SU-DHL-6 (cell line): Measurements from ENCODE around the gene GRAMD1A.

Source experiments
- H2AFZ ChIP-seq: fragments of 200-600 bp; sonication (generic); 2 replicates; pipeline ENCODE4 v1.6.1; 2014; ENCODE audit warnings: low read depth, mild to moderate bottlenecking, moderate library complexity, mixed read lengths, antibody characterized with exemption, low read length; ENCODE audit not compliant: severe bottlenecking
- H3F3A ChIP-seq: fragments of 200-600 bp; shearing (Covaris generic); 2 replicates; pipeline ENCODE4 v1.6.0; 2016; ENCODE audit warnings: antibody characterized with exemption, mild to moderate bottlenecking; ENCODE audit not compliant: insufficient read depth
- H3K27ac ChIP-seq: fragments of 200-600 bp; sonication (generic); 2 replicates; pipeline ENCODE4 v1.5.1; 2016; ENCODE audit warnings: low read depth, mild to moderate bottlenecking, low read length, moderate library complexity, mixed read lengths
- H3K27me3 ChIP-seq: fragments of 200-600 bp; sonication (generic), shearing (Covaris generic); 2 replicates; pipeline ENCODE4 v1.6.0; 2014; ENCODE audit warnings: mild to moderate bottlenecking, low read length
- H3K36me3 ChIP-seq: fragments of 200-600 bp; sonication (generic); 2 replicates; pipeline ENCODE4 v1.6.1; 2014; ENCODE audit warnings: mild to moderate bottlenecking, low read length, mixed read lengths
- H3K4me2 ChIP-seq: fragments of 300-600, 200-600 bp; shearing (Covaris generic), sonication (generic); 2 replicates; pipeline ENCODE4 v1.6.0; 2014; ENCODE audit warnings: low read length, low read depth, mild to moderate bottlenecking; ENCODE audit not compliant: poor library complexity, severe bottlenecking
- H3K4me3 ChIP-seq: fragments of 200-600 bp; sonication (generic); 2 replicates; pipeline ENCODE4 v1.5.1; 2014; ENCODE audit warnings: antibody characterized with exemption, low read length, mild to moderate bottlenecking, mixed read lengths; ENCODE audit not compliant: insufficient read depth, poor library complexity, severe bottlenecking
- H3K79me2 ChIP-seq: fragments of 200-600 bp; sonication (generic); 2 replicates; pipeline ENCODE4 v1.6.1; 2014; ENCODE audit warnings: mild to moderate bottlenecking, low read length, moderate library complexity; ENCODE audit not compliant: insufficient read depth
- H3K9ac ChIP-seq: fragments of 200-600 bp; sonication (generic); 2 replicates; pipeline ENCODE4 v1.7.0; 2014; ENCODE audit warnings: mild to moderate bottlenecking, low read length
- H3K9me2 ChIP-seq: fragments of 200-600 bp; sonication (generic); replicated peaks from 2 replicates; pipeline ENCODE4 v1.6.1; 2014; ENCODE audit warnings: low read length; ENCODE audit not compliant: insufficient read depth
- H3K9me3 ChIP-seq: fragments of 200-600 bp; sonication (generic); 2 replicates; pipeline ENCODE4 v1.6.1; 2014; ENCODE audit warnings: low read length, mixed read lengths; ENCODE audit not compliant: insufficient read depth
- H4K20me1 ChIP-seq: fragments of 200-600 bp; sonication (generic); 2 replicates; pipeline ENCODE4 v1.6.1; 2014; ENCODE audit warnings: low read depth, mild to moderate bottlenecking, antibody characterized with exemption, low read length, moderate library complexity, mixed read lengths
- EZH2phosphoT487 ChIP-seq: fragments of 200-600 bp; sonication (generic), shearing (Covaris generic); conservative IDR thresholded peaks from 2 replicates; pipeline ENCODE4 v1.6.1; 2018; ENCODE audit warnings: mild to moderate bottlenecking, antibody characterized with exemption, low read length, moderate library complexity, mixed read lengths
- TF ChIP-seq, protein P1 (sequence below): fragments of 200-600 bp; sonication (generic); IDR thresholded peaks from one replicate; pipeline ENCODE4 v1.5.1; 2017; ENCODE audit warnings: antibody characterized with exemption, mild to moderate bottlenecking, low read length, moderate library complexity; ENCODE audit not compliant: insufficient read depth, poor library complexity, severe bottlenecking

Gene GRAMD1A

DNA sequence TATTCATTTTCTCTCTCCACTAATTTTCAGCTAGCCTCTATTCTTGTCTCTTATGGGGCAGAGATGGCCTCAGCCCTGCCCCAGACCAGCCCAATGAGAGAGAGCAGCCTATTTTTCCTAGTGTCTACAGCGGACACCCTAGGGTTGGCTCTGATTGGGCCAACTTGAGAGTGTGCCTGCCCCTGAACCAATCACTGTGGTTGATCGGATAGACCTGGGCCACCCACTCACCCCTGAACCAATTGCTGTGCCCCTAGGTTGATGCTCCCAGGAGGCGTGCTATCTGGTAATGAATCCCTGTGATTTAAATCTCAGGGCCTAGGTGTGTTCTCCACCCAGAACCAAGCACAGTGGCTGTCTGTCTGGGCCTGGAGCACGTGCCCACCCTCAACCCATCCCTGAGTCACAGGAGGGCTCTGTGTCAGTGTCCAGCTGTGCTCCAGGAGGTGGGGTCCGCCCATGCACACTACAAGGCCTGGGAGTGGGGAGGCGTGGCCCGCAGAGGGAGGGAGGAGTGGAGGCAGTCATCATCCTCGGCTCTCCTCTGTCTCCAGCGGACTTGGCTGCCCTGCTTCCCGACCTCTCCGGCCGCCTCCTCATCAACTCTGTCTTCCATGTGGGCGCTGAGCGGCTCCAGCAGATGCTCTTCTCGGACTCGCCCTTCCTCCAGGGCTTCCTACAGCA lies 15.3 kb downstream of the GRAMD1A start:
- no peaks in the 10 kb centered on the region for H4K20me1 ChIP-seq
- TF ChIP-seq EZH2phosphoT487, result no peak
- TF ChIP-seq, protein P1, sequence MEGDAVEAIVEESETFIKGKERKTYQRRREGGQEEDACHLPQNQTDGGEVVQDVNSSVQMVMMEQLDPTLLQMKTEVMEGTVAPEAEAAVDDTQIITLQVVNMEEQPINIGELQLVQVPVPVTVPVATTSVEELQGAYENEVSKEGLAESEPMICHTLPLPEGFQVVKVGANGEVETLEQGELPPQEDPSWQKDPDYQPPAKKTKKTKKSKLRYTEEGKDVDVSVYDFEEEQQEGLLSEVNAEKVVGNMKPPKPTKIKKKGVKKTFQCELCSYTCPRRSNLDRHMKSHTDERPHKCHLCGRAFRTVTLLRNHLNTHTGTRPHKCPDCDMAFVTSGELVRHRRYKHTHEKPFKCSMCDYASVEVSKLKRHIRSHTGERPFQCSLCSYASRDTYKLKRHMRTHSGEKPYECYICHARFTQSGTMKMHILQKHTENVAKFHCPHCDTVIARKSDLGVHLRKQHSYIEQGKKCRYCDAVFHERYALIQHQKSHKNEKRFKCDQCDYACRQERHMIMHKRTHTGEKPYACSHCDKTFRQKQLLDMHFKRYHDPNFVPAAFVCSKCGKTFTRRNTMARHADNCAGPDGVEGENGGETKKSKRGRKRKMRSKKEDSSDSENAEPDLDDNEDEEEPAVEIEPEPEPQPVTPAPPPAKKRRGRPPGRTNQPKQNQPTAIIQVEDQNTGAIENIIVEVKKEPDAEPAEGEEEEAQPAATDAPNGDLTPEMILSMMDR, result no peak
- H3K4me2 ChIP-seq, result no peak overlapping the region
- H3K79me2 ChIP-seq, result no peaks in the 10 kb centered on the region
- no peak overlapping the region for H2AFZ ChIP-seq
- H3K9ac ChIP-seq, result no peak overlapping the region
- H3K9me2 ChIP-seq, result no peaks in the 10 kb centered on the region
- no peaks in the 10 kb centered on the region for H3F3A ChIP-seq
- no peak overlapping the region for H3K27ac ChIP-seq
- H3K36me3 ChIP-seq, result no peaks in the 10 kb centered on the region
- no peaks in the 10 kb centered on the region for H3K9me3 ChIP-seq
- H3K27me3 ChIP-seq, result no peaks in the 10 kb centered on the region
- H3K4me3 ChIP-seq, result no peak overlapping the region

DNA sequence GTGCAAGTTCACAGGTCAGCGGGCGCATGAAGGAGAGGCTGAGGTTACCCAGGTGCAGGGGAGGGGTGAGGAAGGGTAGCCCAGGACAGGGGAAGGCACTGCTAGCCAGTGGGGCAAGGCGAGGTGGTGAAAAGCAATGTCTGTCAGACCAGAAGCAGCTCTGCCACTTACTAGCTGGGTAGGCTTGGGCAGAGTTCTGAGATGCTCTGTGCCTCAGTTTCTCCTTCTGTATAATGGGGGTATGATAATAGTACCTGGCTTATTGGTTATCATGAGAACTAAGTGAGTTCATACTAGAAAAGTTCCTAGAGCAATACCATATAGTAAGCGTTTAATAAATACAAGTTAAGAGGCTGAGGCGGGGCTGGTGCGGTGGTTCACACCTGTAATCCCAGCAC lies 15.8 kb downstream of the GRAMD1A start:
- H3F3A ChIP-seq, result no peaks in the 10 kb centered on the region
- no peaks in the 10 kb centered on the region for H3K36me3 ChIP-seq
- H2AFZ ChIP-seq, result no peak overlapping the region
- no peak overlapping the region for H3K4me3 ChIP-seq
- H3K9me2 ChIP-seq, result no peaks in the 10 kb centered on the region
- H4K20me1 ChIP-seq, result no peaks in the 10 kb centered on the region
- no peaks in the 10 kb centered on the region for H3K79me2 ChIP-seq
- TF ChIP-seq, protein P1, result no peak
- no peak for TF ChIP-seq EZH2phosphoT487
- no peak overlapping the region for H3K27ac ChIP-seq
- H3K27me3 ChIP-seq, result no peaks in the 10 kb centered on the region
- no peak overlapping the region for H3K9ac ChIP-seq
- H3K4me2 ChIP-seq, result no peak overlapping the region
- H3K9me3 ChIP-seq, result no peaks in the 10 kb centered on the region

DNA sequence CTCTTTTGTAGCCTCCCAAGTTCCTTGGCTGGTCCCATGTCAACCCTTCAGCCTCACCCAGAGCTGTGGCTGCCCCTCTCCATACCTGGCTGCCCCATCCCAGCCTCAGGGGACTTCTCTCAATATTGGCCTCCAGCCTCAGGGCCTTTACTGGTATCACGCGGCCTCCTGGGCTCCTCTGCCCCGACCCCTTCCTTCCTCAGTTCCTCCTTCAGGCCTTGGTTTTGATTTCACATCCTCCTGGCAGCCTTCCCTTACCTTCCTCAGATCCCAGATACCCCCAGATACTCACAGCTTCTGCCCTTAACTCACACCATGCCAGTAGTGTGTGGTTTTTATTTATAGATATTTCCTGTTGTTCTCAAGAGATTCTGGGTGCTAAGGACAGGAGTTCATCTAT lies 17.4 kb downstream of the GRAMD1A start:
- no peak overlapping the region for H3K4me2 ChIP-seq
- H3K9ac ChIP-seq, result no peak overlapping the region
- TF ChIP-seq EZH2phosphoT487, result no peak
- TF ChIP-seq, protein P1, result no peak
- no peaks in the 10 kb centered on the region for H4K20me1 ChIP-seq
- no peak overlapping the region for H2AFZ ChIP-seq
- H3K27ac ChIP-seq, result no peak overlapping the region
- no peaks in the 10 kb centered on the region for H3F3A ChIP-seq
- H3K79me2 ChIP-seq, result no peaks in the 10 kb centered on the region
- H3K36me3 ChIP-seq, result no peaks in the 10 kb centered on the region
- no peak overlapping the region for H3K4me3 ChIP-seq
- H3K9me3 ChIP-seq, result no peaks in the 10 kb centered on the region
- H3K27me3 ChIP-seq, result no peaks in the 10 kb centered on the region
- no peaks in the 10 kb centered on the region for H3K9me2 ChIP-seq
